ENCODE data around the gene OR52H1. TPM values are rescaled to one million over a fixed set of nuclear protein-coding genes. Genes with fewer than 3 reads are reported as not detected.

Gene OR52H1
- total RNA-seq, 6 experiments from 2014 or later, result not detected

DNA sequence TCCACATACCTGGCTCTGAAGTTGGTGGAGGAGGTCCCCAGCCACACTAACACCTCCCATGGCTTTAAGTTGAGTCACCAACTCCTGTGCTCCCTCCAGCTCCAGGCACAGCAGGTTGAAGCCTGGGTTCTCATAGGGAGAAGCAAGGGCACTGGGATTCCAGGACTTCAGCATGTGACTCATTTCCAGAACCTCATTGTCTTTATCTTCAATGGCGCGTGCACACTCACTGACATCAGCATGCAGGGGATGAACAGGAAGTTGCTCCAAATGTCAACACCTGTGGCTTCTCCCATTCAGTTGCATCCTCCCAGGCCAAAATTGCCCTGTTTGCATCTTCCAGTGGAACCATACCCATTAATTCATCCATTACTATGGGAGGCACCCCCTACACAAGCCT, 26.0 kb downstream of the OR52H1 start:
- DNase-seq, result no peak
- Mint-ChIP-seq H3K9me3 (no peaks in the 10 kb centered on the region), H3K27me3 (ENCODE audit: insufficient read depth) (peaks cover 3% of the 10 kb centered on the region), H3K27ac (no peak overlapping the region), H3K4me1 (ENCODE audit: low read depth) (no peaks in the 10 kb centered on the region), H3K4me3 (no peak overlapping the region), H3K36me3 (ENCODE audit: low read depth) (no peaks in the 10 kb centered on the region)
- TF ChIP-seq, protein P1, sequence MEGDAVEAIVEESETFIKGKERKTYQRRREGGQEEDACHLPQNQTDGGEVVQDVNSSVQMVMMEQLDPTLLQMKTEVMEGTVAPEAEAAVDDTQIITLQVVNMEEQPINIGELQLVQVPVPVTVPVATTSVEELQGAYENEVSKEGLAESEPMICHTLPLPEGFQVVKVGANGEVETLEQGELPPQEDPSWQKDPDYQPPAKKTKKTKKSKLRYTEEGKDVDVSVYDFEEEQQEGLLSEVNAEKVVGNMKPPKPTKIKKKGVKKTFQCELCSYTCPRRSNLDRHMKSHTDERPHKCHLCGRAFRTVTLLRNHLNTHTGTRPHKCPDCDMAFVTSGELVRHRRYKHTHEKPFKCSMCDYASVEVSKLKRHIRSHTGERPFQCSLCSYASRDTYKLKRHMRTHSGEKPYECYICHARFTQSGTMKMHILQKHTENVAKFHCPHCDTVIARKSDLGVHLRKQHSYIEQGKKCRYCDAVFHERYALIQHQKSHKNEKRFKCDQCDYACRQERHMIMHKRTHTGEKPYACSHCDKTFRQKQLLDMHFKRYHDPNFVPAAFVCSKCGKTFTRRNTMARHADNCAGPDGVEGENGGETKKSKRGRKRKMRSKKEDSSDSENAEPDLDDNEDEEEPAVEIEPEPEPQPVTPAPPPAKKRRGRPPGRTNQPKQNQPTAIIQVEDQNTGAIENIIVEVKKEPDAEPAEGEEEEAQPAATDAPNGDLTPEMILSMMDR (IDR thresholded peaks at IDR 0.05), result no peak

DNA sequence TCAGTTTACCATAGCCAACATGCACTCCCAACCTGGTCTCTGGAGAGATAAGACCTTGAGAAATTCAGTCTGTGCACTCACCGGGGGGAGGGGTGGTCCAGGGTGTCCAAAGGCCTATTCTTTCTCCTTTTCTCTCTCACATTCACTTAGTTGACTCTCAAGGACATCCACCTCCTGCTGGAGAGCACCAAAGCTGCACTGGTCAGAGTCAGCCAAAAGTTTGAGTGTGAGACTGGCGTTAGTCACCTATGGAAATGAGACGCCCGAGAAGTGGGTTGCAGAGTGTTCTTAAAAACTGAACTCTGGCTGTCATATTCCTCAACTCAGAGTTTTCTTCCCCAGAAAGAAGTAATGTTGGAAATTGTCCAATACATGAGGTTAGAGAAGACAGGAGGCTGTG, 26.8 kb downstream of the OR52H1 start:
- Mint-ChIP-seq H3K9me3 (no peaks in the 10 kb centered on the region), H3K4me3 (no peak overlapping the region), H3K4me1 (ENCODE audit: low read depth) (no peaks in the 10 kb centered on the region), H3K27ac (no peak overlapping the region), H3K27me3 (ENCODE audit: insufficient read depth) (no peaks in the 10 kb centered on the region; the same call in none of the 2 replicates), H3K36me3 (ENCODE audit: low read depth) (no peaks in the 10 kb centered on the region)
- no peak for DNase-seq
- TF ChIP-seq, protein P1 (IDR thresholded peaks at IDR 0.05), result no peak

DNA sequence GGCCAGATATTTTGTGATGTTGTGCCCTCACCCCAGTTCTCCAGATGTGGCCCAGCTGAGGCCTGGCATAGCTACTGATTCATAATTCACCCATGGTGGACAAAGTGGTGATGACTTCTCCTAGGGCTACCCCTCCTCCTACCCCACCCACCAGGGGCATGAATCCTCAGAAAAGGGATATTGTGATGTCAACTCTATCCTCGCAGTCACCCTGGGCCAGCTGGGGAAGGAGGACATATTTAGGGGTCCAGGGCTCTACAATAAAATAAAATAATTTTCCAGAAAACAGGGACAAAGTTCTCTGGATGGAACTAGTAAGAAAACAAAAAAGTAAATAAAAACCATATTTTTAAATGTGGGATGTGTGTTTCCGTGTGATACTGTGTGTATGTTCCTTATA, 31.7 kb downstream of the OR52H1 start, which contains the start of gene UBQLNL:
TSS of gene UBQLNL (minus strand) at position 101 of the 400 bp plus-strand sequence. CDS start 258 bp downstream, outside the sequence.
- Mint-ChIP-seq H3K27ac (no peak within 1 kb of the TSS), H3K4me1 (ENCODE audit: low read depth) (no peaks in the 10 kb centered on the region), H3K4me3 (no peak within 1 kb of the TSS), H3K36me3 (ENCODE audit: low read depth) (no peaks in the 10 kb centered on the region), H3K27me3 (ENCODE audit: insufficient read depth) (peaks cover 3% of the 10 kb centered on the region), H3K9me3 (no peaks in the 10 kb centered on the region)
- TF ChIP-seq, protein P1 (IDR thresholded peaks at IDR 0.05), result no peak
- no peak for DNase-seq

DNA sequence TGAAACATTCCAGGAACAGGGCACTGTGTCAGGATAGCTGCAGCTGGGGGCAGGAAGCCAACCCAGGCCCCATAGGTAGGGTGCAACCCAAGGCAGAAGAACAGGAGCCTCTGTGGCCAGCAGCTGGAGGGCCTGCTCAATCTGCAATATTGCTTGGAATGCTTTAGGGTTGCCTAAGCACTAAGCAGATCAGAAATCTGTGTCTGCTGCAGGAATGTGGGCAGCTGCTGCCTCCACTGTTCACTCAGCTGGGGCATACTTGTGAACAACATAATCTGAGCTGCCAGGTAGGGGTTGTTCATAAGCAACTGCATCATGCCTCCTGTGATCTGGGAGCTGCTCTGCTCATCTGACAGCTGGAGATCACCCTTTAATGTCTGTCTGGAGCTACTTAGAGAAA, 33.5 kb downstream of the OR52H1 start:
- Mint-ChIP-seq H3K9me3 (no peaks in the 10 kb centered on the region), H3K4me1 (ENCODE audit: low read depth) (no peaks in the 10 kb centered on the region), H3K4me3 (no peak overlapping the region), H3K36me3 (ENCODE audit: low read depth) (no peaks in the 10 kb centered on the region), H3K27me3 (ENCODE audit: insufficient read depth) (peaks cover 3% of the 10 kb centered on the region), H3K27ac (no peak overlapping the region)
- DNase-seq, result no peak
- TF ChIP-seq, protein P1 (IDR thresholded peaks at IDR 0.05), result no peak

DNA sequence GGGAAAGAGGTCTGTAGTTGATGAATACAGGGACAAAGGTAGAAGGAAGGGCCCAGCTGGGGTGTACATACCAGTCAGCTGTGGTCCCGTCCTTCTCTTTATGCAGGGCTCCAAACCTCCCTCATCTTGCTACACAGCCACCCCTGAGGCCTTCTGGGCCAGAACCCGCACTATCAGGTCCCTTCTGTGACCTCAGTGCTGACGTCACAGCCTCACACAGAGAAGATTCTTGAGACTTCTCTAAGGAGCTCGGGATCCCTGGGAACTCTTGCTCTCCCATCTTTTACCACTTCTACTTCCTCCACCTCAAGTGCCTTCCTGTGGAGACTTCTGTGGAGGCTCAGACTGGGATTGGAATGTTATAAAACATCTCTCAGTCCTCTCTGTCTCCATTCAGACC, 38.5 kb downstream of the OR52H1 start, which contains the start of gene UBQLN3:
TSS of gene UBQLN3 (minus strand) at position 155 of the 400 bp plus-strand sequence. CDS start 399 bp downstream, outside the sequence.
- H3K27me3 Mint-ChIP-seq (ENCODE audit: insufficient read depth), result peaks cover 3% of the 10 kb centered on the region
- no peaks in the 10 kb centered on the region for H3K36me3 Mint-ChIP-seq (ENCODE audit: low read depth)
- no peaks in the 10 kb centered on the region for H3K4me1 Mint-ChIP-seq (ENCODE audit: low read depth)
- H3K9me3 Mint-ChIP-seq, result no peaks in the 10 kb centered on the region
- TF ChIP-seq, protein P1 (IDR thresholded peaks at IDR 0.05), result no peak
- no peak for DNase-seq
- no peak within 1 kb of the TSS for H3K27ac Mint-ChIP-seq
- H3K4me3 Mint-ChIP-seq, result no peak within 1 kb of the TSS

DNA sequence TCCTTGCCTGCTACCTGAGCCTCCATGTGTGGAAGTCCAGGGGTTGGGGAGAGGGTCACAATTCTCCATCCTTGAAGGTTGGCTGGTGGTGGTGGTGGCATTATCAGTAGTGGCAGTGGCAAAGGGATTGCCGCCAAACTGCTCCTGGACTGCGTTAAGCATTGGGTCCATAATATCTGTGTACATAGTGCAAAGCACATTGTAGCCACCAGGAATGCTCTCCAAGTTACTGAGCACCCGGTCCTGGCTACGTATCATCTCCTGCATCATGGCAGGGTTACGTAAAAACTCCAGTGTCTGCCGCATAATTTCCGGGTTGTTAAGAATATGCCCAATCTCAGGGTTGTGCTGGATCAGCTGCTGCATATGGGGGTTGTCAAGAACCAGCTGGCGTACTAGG, 39.7 kb downstream of the OR52H1 start:
- Mint-ChIP-seq H3K4me3 (no peak overlapping the region), H3K27me3 (ENCODE audit: insufficient read depth) (peaks cover 3% of the 10 kb centered on the region), H3K36me3 (ENCODE audit: low read depth) (no peaks in the 10 kb centered on the region), H3K4me1 (ENCODE audit: low read depth) (no peaks in the 10 kb centered on the region), H3K9me3 (no peaks in the 10 kb centered on the region), H3K27ac (no peak overlapping the region)
- TF ChIP-seq, protein P1 (IDR thresholded peaks at IDR 0.05), result no peak
- no peak for DNase-seq
